EH (cell line): ENCODE data around the gene PDE4D.

ENCODE experiments used
- DNase-seq: peaks from one replicate; pipeline ENCODE4 v3.0.0-alpha.2; 2015; ENCODE audit warnings: low read depth

The PDE4D gene

DNA sequence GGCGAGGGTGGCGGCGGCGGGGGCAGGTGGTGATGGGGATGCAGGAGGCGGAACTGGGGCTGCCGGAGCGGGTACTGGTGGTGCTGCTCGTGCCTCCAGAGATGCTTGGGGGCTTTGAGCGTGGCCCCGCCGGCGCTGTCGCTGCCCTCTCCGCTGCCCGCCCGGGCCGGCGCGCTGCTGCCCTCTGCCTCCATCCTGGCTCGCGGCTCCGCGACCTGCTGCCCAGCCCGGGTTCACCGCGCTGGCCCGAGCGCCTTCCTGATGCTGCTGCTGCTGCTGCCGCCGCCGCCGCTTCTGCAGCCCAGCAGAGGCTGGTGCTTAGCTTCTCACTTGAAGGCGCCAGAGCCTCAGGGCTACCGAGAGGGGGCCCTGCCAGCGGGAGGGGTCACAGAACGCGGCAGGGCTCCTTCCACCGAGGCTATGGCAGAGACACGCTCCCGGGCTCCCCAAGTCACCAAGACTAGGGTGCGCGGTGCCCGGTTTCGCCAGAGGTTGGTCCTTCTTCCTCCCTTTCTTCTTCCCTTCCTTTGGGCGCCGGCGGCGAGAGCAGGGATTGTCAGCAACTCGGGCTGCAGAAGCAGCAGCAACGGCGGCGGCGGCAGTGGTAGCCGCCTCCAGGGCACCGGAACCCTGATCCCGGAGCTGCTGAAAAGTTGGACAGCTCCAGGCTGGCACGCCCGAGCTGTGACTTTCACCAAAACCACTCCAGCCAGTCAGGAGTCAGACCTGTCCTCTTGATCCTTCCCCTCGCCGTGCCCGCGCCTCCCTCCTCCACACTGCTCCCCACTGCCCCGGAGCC, at the start of gene PDE4D:
PDE4D (minus strand) TSS at position 298 of the 799 bp plus-strand sequence.
- peak; percentile 76 for DNase-seq

GRCh38 chr5:59937633-59938032, 44.1 kb upstream of the PDE4D start:
- no peak for DNase-seq

DNA sequence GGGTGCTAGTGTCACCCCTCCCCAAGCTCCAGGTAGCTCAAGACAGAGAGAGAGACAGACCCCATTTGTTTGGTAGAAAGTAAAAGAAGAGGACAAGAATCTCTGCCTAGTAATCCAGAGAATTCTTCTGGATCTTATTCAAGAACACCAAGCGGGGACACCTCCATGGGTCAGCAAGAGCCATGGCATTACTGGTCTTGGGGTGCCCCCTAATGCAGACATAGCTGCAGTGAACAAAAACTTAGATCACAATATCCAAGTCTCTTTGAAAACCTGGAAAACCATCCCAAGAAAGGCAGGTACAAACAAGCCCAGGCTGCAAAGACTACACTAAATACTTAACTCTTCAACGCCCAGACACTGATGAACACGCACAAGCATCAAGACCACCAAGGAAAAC, 29.9 kb upstream of the PDE4D start:
- DNase-seq = peak; percentile 51

DNA sequence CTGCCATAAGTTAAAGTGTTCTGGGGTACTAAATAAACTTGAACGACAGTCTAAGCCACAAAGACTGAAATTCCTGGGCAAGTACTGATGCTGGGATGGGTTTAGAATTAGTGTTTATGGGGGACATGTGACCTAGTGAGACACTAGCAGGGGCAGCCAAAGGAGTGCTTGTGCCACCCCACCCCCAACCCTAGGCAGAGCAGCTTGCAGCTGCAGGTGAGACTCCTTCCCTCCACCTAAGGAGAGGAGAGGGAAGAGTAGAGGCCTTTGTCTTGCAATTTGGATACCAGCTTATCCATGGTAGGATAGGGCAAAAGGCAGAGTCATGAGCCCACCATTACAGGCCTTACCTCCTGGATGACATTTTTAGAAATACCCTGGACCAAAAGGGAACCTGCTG, 28.7 kb upstream of the PDE4D start:
- DNase-seq = no peak

GRCh38 chr5:59921816-59922215, 28.3 kb upstream of the PDE4D start:
- no peak for DNase-seq

DNA sequence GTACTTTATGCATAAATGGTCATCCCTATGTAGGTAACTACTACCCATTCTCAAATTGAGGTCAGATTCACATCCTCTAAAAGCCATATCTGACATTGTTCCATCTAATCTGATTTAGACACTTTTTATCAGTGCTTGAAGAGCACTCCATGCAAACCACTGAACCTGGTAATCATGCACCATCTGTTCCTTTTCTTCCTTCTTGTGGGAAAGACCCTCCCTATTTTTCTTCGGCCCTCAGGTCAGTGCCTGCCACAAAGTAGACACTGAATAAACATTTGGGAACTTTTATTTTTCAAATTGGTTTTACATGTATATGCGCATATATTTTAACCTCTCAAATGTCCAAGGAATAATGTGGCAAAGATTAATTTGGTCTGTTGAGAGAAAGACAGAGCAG, 26.0 kb upstream of the PDE4D start:
- no peak for DNase-seq

GRCh38 chr5:59917121-59917520, 23.6 kb upstream of the PDE4D start:
- DNase-seq = no peak

DNA sequence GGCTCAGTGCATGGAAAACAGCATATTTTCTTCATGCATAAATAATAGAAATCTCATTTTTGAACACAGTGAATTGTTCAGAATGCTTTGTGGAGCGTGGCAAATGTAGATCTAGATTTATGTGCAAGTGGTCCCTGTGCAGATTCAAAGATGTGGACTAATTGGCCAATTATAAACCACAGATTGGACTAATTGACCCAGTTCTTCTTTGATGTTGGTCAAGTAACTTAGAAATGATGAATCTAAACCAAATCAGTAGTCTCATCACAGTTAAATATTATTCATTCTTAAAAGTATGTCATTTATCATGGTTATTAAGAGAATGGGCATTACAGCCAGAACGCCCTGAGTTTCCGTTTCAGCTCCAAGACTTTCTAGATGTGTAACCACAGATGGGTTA, 11.7 kb upstream of the PDE4D start:
- no peak for DNase-seq

DNA sequence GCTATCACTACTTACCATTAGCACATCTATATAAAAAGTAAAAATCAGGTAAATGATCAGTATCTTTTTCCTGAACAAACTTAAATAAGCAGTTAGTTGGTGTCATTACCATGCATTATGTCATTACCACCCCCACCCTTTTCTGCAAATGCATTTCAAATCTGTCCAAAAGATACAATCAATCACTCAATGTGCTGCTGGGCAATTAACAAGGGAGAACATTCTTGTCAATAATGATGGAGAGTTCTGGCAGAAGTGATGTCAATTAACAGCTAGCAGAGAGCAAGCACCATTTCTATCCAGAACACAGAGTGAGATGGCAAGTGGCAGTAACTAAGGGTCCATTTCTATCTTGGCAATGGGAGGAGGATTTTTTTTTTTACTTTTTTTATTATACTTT, 3.5 kb upstream of the PDE4D start:
- DNase-seq = no peak

- DNase-seq = peak; percentile 7
Observed at GRCh38 chr5:59891962-59892643, 1.4 kb downstream of the PDE4D start.

DNA sequence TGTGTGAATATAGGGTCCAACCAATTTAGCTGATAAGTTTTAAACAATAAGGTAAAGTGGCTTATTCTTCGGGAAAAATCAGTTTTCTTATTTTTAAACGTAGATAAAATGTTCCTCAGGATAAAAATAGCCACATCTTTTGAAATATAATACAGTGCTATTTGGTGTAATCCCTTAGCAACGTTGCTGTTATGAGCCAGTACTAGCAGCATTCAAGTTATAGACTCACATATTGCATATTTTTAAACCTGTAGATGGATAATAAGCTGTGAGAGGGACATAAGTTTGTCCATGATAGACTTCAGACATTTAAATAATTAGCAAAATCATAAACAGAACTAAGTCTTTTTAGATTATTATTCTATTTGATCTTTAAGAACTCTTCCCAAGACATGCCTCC, 6.3 kb downstream of the PDE4D start:
- no peak for DNase-seq

DNA sequence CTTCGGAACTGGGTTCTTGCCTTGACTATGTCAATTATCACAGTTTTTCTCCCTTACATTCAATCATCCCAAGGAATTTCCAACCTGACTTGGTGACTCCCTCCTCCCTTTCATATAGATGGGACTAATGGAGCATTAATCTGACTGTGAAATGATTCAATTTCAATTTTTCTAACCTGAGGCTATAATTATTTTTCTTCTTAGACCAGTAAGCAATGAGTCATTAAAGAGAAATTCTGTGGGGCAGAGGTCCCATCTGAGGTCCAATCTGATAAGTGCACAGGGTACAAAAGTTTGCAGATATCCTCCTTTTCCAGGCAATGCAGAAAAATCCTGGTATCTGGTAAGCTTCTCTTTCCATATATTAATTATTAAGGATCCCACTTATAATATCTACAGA, 18.9 kb downstream of the PDE4D start:
- DNase-seq = peak; percentile 54

DNA sequence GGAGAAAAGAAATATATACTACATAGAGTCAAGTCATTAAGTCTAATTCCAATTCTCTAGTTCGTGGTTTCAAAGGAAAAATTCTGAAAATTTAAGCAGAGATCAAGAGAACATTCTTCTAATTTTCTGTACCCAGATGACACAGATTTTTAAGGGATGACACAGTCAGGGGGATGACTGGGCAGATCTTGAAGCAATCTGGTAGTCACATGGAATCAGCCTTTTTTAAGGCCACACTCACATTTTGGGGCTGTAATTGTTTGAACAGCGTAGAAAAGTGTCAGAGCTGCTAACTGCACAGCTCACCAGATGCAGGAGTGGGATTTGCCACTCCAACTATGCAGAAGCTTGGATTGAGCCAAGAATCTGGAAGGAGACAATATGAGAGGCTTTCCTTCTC, 20.4 kb downstream of the PDE4D start:
- DNase-seq = peak; percentile 92

GRCh38 chr5:59866661-59867060, 26.9 kb downstream of the PDE4D start:
- DNase-seq = no peak

GRCh38 chr5:59864718-59865117, 28.8 kb downstream of the PDE4D start:
- no peak for DNase-seq

DNA sequence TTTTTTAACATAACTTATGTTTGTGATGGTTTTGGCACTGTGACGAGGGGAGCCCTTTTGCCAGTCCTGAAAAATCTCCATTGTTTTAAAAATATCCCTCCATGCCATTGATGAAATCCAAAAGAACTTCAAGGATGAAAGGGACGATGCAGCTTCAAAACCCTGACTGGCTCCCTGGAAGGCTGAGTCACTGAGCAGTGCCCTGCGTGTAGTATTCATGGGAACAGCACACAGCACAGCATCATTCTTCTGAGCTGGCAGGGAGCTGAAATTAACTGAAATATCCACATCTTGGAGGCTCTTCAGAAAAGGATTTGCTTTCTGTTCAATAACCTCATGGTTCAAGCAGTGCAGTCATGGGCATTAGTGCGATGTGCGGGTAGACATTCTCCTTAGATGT, 29.7 kb downstream of the PDE4D start:
- peak; percentile 43 for DNase-seq

- DNase-seq = no peak
Observed at GRCh38 chr5:59856358-59856757, 37.2 kb downstream of the PDE4D start.

GRCh38 chr5:59850766-59851165, 42.8 kb downstream of the PDE4D start:
- DNase-seq = no peak

- no peak for DNase-seq
Observed at GRCh38 chr5:59847586-59847985, 45.9 kb downstream of the PDE4D start.

DNA sequence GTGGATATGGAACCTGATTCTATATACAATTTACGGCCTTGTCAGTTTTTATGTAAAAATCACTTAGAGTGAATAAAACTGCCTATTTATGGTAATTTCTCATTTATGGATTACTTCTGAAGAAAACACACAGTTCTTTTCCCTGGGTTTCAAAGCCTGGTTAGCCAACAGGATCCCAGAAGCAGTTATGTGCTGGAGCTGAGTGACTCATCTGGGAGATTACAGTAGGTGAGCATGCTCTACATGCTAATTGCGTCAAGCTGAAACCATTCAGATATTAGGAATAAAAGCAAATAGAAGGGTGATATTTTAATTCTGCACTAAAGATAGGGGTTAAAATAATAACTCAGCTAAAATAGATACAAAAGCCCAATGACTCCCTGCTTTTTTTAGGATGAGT, 47.8 kb downstream of the PDE4D start:
- DNase-seq = peak; percentile 50

- no peak for DNase-seq
Observed at GRCh38 chr5:59843511-59844213, 49.9 kb downstream of the PDE4D start.

DNA sequence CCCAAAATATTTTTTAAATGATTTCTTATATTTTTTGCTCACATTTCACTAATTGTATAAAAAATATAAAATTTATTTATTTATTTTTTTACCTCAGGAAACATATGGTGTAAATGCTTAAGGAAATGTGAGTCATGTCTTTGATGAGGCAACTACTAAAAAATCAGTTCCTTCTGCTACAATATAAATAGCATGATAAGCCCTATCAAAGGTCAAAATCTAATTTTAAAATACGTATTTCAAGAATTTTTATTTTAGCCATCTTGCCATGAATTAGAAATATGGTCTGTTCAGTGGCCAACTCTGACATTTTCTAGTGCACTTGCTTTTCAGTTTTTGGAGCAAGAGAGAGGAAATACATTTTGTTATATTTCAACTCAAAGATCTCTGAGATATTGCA, 50.5 kb downstream of the PDE4D start:
- peak; percentile 52 for DNase-seq

GRCh38 chr5:59840200-59840601, 53.3 kb downstream of the PDE4D start:
- peak; percentile 85 for DNase-seq
